Epithelial cell of proximal tubule (primary cell): ENCODE measurements around the gene RCSD1. TPM values are rescaled to one million over a fixed set of nuclear protein-coding genes. Genes with fewer than 3 reads are reported as not detected.

Experiments used
- DNase-seq: peaks from one replicate; pipeline ENCODE4 v3.0.0-alpha.2; 2011; ENCODE audit warnings: low read depth
- H3K4me3 ChIP-seq: 2 replicates; pipeline ENCODE4 v1.5.1; 2011; ENCODE audit warnings: low read depth, mild to moderate bottlenecking, low read length
- total RNA-seq: library from RNA; depleted of rRNA; stranded (reverse); fragments of >200 nt; gene quantifications from 2 replicates; pipeline ENCODE4 v1.2.3, GENCODE V29; 2015
- TF ChIP-seq, protein P1 (sequence below): conservative IDR thresholded peaks from 2 replicates; pipeline ENCODE4 v1.5.1; 2012; ENCODE audit warnings: low read depth, mild to moderate bottlenecking, low read length

RCSD1 gene
- total RNA-seq, 1 donor from 2014 or later: not detected

DNA sequence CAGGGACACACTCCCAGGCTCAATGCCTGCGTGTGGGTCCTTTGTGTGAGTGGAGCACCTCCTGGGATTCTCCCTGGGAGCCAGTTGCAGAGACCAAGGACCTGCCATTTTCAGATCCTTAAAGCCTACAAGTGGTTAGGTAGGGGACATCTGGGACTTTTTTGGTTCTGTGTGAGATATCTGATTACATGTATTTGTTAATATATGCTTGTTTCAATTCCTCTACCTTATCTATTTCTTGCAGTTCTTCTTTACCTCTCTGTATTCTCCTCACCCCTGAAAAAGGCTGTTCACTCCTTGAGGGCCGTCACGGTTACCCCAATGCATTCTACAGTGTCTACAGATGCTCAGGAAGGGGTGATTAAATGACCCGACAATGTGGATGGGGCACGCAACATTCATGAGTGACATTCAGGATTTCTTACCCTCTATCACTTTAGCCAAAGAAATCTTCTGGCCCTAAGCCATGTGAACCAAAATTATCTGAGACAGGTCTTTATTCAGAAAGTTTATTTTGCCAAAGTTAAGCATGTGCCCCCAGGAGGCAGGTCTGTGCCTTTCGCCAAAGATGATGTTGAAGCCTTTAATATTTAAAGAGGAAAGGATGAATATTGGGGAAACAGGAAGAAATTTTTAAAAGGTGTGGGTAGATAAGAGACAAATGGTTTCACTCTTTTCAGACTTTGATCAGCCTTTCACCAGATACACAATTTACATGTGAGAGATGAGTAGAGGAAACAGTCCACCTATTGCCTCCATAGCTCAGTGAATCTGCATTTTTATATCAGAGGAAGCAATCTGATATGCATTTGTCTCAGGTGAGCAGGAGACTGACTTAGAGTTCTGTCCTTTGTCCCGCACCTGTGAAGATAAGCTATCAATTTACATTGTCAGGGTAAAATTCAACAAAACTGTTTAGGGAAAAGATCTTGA, 47.1 kb downstream of the RCSD1 start:
- TF ChIP-seq, protein P1, sequence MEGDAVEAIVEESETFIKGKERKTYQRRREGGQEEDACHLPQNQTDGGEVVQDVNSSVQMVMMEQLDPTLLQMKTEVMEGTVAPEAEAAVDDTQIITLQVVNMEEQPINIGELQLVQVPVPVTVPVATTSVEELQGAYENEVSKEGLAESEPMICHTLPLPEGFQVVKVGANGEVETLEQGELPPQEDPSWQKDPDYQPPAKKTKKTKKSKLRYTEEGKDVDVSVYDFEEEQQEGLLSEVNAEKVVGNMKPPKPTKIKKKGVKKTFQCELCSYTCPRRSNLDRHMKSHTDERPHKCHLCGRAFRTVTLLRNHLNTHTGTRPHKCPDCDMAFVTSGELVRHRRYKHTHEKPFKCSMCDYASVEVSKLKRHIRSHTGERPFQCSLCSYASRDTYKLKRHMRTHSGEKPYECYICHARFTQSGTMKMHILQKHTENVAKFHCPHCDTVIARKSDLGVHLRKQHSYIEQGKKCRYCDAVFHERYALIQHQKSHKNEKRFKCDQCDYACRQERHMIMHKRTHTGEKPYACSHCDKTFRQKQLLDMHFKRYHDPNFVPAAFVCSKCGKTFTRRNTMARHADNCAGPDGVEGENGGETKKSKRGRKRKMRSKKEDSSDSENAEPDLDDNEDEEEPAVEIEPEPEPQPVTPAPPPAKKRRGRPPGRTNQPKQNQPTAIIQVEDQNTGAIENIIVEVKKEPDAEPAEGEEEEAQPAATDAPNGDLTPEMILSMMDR: no peak
- H3K4me3 ChIP-seq: no peak overlapping the region
- DNase-seq: no peak

DNA sequence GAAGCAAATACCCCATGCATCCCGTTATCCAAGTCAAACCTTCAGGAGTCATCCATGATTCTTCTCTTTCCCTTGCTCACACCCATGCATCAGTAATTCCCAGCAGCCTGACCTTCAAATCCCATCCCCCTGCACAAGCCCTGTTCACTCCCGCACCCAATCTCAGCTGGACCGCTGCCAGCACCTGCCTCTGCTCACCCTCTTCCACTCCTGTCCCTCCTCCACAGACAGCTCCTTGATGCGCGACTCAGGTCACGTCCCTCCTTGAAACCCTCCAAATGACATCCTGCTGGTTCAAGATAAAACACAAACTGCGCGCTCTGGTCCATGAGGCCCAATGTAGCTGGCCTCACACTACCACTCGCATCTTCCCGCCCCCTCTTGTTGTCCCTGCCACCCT, 48.4 kb downstream of the RCSD1 start:
- no peak for DNase-seq
- no peak overlapping the region for H3K4me3 ChIP-seq
- TF ChIP-seq, protein P1: no peak

DNA sequence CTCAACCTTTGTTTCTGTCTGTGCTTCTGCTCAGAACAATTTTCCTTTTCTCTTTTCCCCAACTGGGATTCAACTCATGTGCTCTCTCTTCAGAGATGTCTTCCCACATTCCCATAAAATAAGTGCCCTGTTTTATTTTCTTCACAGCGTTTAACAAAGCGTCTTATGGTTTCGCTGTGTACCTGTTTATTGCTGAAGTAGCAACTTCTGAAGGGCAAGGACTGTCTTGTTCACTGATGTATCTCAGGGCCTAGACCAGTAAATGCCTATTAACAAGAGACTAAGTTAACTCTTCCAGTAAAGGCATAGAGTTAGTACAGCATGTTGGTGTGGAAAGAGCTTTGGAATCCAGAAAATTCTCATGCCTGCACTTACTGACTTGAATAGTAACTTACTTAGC, 48.8 kb downstream of the RCSD1 start:
- no peak overlapping the region for H3K4me3 ChIP-seq
- DNase-seq: no peak
- TF ChIP-seq, protein P1: no peak

DNA sequence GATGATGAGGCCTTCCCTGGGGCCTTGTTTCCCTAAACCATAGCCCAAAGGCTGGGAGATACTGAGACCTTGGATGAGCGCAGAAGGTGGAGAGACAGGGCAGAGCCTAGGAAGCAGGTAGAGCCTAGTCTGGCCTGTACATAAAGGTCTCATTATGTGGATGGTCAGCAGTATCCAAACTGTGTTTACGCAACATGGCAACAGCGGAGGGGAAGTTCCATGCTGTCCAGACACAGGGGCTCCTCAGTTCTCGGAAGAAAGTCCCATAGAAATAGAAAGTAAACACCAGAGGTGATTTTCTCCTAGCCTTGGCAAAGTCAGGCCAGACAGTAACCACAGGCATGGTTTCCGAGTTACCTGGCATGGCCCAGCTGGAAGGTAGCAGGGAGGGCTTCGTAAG, 49.7 kb downstream of the RCSD1 start:
- TF ChIP-seq, protein P1: no peak
- no peak overlapping the region for H3K4me3 ChIP-seq
- no peak for DNase-seq

DNA sequence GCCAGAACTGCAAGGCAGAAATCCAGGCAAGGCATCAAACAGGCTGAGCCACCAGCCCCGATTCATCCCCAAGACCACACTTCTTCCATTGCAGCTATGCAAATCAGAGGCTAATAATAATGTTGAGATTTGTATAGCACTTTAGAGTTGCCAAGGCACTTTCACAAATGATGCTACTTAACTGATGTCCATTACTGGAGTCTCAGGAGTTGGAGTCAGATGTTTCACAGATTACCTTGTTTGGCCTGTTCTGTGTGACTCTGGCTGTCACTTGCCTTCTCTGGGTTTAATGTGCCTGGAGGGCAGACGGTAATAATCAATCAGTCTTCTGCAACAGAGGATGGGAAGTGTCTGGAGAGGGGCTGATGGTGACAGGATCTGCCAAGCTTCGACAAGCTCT, 51.0 kb downstream of the RCSD1 start:
- no peak overlapping the region for H3K4me3 ChIP-seq
- TF ChIP-seq, protein P1: no peak
- DNase-seq: no peak

DNA sequence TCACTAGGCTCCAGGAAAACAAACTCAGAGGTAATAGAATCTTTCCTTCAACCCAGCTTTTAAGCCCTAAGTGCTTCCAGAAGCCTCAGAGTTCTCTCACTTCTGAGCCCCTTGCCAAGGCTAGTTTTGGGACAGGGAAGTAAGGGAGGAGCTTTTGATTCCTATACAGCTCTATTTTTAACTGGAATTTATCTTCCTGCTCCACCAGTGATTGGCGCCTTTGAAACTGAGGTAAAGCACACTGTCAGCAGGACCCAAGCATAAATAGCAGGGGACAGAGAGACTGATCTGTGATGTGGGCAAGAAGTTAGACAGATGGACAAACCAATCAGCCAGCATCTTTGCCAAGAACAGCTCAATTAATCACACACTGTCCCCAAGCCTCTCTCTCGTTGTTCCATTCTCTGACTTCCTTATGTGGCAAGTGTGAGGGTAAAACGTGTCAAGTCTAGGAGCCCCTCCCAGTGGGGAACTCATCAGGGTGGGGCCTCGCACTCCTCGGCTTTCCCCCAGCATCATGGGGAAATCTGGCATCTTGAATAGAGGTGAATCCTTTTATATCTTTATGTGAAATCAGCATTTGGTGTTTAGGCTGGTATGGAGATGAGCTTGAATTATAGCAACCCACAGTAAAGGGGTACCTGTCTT, 51.5 kb downstream of the RCSD1 start:
- no peak for DNase-seq
- TF ChIP-seq, protein P1: no peak

More for the DNA sequence above, 51.5 kb downstream of the RCSD1 start:
- no peak overlapping the region for H3K4me3 ChIP-seq
